ENCODE measurements around the gene IKZF1. TPM values are rescaled to one million over a fixed set of nuclear protein-coding genes. Genes with fewer than 3 reads are reported as not detected.

The IKZF1 gene
- total RNA-seq, 1 experiment from 2014 or later: 0.77 TPM

DNA sequence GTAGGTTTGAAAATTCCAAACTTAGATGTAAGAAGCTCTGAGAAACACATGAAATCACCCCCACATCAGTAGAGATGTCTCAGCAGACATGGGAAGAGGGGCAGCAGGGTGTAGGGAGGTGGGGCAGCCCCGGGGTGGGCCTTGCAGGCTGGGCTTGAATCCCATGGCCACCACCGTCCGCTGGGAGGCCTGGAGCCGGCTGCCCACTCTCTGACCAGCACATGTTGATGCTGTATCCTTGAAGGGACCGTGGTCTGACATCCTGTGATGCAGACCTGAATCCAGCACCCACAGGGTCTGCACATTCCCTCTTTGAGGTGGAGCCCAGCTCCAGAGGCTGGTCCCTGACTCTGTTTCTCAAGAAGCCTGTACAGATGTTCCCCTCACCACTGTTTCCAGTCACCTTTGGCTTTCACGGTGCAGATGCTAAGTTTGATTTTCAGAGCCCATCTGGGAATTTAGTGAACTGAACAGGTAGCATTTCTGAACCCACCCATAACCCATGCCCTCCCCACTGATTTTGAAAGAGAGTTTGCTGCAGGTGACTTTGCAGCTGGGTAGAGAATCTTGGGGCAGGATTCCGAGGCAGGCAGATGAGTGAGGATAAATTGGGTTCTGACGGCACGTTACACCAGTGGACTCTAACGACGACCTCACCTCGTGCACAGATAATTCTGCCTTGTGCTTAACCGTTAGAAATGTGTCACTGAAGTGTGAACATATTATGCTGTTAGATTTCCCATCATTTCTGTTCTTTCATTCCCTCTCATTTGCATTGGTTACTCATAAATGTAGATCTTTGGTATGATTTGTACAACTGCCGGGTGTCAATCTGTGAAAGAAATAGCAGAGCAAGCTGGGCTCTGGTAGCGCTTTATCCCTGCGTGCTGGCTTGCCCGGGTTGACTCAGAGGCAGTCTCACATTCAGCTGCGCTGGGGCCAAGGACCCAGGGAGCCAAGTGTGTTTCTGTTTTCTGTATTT is 45.7 kb downstream of the IKZF1 start:
- intact Hi-C loops (cut with micrococcal nuclease; ENCODE audit: unreplicated experiment): loop anchor here (10.0 kb wide), 1 partner anchor 55 kb away; no protein-coding TSS in a partner anchor
- no peaks in the 10 kb centered on the region for H3K9me3 ChIP-seq (ENCODE audit: control insufficient read depth, insufficient read depth, low read depth, low read length)
- ChIA-PET POLR2A (no interaction called here), CTCF (no interaction called here)
- peaks cover 8% of the 10 kb centered on the region; the same call in 1 of the 2 replicates for H3K4me1 ChIP-seq (ENCODE audit: control insufficient read depth, insufficient read depth, low read length)
- TF ChIP-seq REST (IDR thresholded peaks at IDR 0.05; ENCODE audit: insufficient read depth in 1 of 2, low read depth in 2 of 2, low read length in 1 of 2) (no peak), POLR2AphosphoS5 (IDR thresholded peaks at IDR 0.05; ENCODE audit: low read depth, low read length) (no peak), TCF7L2 (IDR thresholded peaks at IDR 0.05; ENCODE audit: low read depth, low read length) (no peak)
- TF ChIP-seq, protein P1, sequence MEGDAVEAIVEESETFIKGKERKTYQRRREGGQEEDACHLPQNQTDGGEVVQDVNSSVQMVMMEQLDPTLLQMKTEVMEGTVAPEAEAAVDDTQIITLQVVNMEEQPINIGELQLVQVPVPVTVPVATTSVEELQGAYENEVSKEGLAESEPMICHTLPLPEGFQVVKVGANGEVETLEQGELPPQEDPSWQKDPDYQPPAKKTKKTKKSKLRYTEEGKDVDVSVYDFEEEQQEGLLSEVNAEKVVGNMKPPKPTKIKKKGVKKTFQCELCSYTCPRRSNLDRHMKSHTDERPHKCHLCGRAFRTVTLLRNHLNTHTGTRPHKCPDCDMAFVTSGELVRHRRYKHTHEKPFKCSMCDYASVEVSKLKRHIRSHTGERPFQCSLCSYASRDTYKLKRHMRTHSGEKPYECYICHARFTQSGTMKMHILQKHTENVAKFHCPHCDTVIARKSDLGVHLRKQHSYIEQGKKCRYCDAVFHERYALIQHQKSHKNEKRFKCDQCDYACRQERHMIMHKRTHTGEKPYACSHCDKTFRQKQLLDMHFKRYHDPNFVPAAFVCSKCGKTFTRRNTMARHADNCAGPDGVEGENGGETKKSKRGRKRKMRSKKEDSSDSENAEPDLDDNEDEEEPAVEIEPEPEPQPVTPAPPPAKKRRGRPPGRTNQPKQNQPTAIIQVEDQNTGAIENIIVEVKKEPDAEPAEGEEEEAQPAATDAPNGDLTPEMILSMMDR (IDR thresholded peaks at IDR 0.05): no peak
- no peaks in the 10 kb centered on the region for H3K36me3 ChIP-seq (ENCODE audit: control insufficient read depth, insufficient read depth, low read length)
- BruUV-seq (replicated peaks): no TSS peak
- H3K4me3 ChIP-seq (ENCODE audit: low read depth in 2 of 2, low read length in 2 of 2): no peak overlapping the region
- peaks cover 20% of the 10 kb centered on the region for H3K27me3 ChIP-seq (ENCODE audit: control insufficient read depth, insufficient read depth, low read length)
- no peak for DNase-seq (ENCODE audit: low read depth, low spot score)
- no peak overlapping the region for H3K27ac ChIP-seq (ENCODE audit: low read length)
- in situ Hi-C loops (cut with HindIII; ENCODE audit: low pct_unique_long_range_greater_than_20kb, low sequenced_read_pairs): no loop called here
- no peak for ATAC-seq

DNA sequence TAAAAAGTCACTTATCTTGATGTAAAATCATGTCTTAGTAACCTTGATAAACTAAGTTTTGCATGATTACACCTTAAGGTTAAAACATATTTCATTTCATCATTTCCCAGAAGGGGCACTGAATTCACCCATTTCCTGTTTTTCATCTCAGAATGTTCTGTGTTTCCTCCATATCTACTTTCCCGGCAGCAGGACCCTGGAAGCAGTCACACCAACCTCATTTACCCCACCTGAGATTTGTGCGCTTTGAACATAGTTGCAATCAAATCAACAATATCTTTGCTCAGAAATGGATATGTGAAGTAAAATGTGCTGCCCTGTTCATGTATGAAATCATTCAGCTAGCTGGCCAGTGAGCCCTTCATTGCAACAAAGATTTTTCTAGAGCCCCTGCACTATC is 46.8 kb downstream of the IKZF1 start:
- ATAC-seq: no peak
- Histone ChIP-seq H3K4me1 (ENCODE audit: control insufficient read depth, insufficient read depth, low read length) (peaks cover 7% of the 10 kb centered on the region; the same call in 1 of the 2 replicates), H3K9me3 (ENCODE audit: control insufficient read depth, insufficient read depth, low read depth, low read length) (no peaks in the 10 kb centered on the region), H3K4me3 (ENCODE audit: low read depth in 2 of 2, low read length in 2 of 2) (no peak overlapping the region), H3K36me3 (ENCODE audit: control insufficient read depth, insufficient read depth, low read length) (no peaks in the 10 kb centered on the region), H3K27ac (ENCODE audit: low read length) (no peak overlapping the region), H3K27me3 (ENCODE audit: control insufficient read depth, insufficient read depth, low read length) (peaks cover 18% of the 10 kb centered on the region)
- no peak for TF ChIP-seq SIN3A (IDR thresholded peaks at IDR 0.05; ENCODE audit: borderline replicate concordance, insufficient read depth, low read depth, low read length)
- TF ChIP-seq POLR2AphosphoS5 (IDR thresholded peaks at IDR 0.05; ENCODE audit: low read depth, low read length): no peak
- TF ChIP-seq TCF7L2 (IDR thresholded peaks at IDR 0.05; ENCODE audit: low read depth, low read length): no peak
- TF ChIP-seq, protein P1 (IDR thresholded peaks at IDR 0.05): no peak
- TF ChIP-seq REST (IDR thresholded peaks at IDR 0.05; ENCODE audit: insufficient read depth in 1 of 2, low read depth in 2 of 2, low read length in 1 of 2): no peak
- in situ Hi-C loops (cut with HindIII; ENCODE audit: low pct_unique_long_range_greater_than_20kb, low sequenced_read_pairs): no loop called here
- POLR2A ChIA-PET: no interaction called here
- CTCF ChIA-PET: no interaction called here
- intact Hi-C loops (cut with micrococcal nuclease; ENCODE audit: unreplicated experiment): loop anchor here (10.0 kb wide), 1 partner anchor 56 kb away; no protein-coding TSS in a partner anchor
- no peak for DNase-seq (ENCODE audit: low read depth, low spot score)
- no TSS peak for BruUV-seq (replicated peaks)
